GM13976 (cell line): ENCODE results near the gene AGBL1.
"Not testable (repeated sequence)": the region's sequence is repeated elsewhere in the genome, so short reads cannot be mapped to it uniquely, and the experiment has no call there.

Experiments
- DNase-seq: peaks from one replicate; pipeline ENCODE4 v3.0.0; 2012; ENCODE audit warnings: low spot score
- CTCF ChIP-seq: IDR thresholded peaks from 2 replicates; pipeline ENCODE4 v1.5.1; 2012; ENCODE audit warnings: borderline replicate concordance, mild to moderate bottlenecking; ENCODE audit not compliant: insufficient read depth; ENCODE audit errors: extremely low read depth, missing control alignments, control extremely low read depth
- in situ Hi-C: fragments of 300-500 bp; cut with MboI; formaldehyde crosslinking; loops from one replicate; pipeline ENCODE4 v1.12.0; 2022; ENCODE audit warnings: low sequenced_read_pairs, mixed read lengths, inconsistent platforms; ENCODE audit not compliant: unreplicated experiment

The AGBL1 gene

GRCh38 chr15:86445579-86446252 is 366.0 kb downstream of the AGBL1 start:
- in situ Hi-C loops, result no loop called here
- no peak for TF ChIP-seq CTCF
- DNase-seq, result no peak

- in situ Hi-C loops, result no loop called here
- DNase-seq, result no peak
These were observed 366.6 kb downstream of the AGBL1 start for GRCh38 chr15:86446253-86446640.

GRCh38 chr15:86465470-86466039 is 385.9 kb downstream of the AGBL1 start:
- DNase-seq, in situ Hi-C loops: not testable (repeated sequence)

More at GRCh38 chr15:86446253-86446640, 366.6 kb downstream of the AGBL1 start:
- TF ChIP-seq CTCF, result no peak

- TF ChIP-seq CTCF, result no peak
- DNase-seq, result no peak
- in situ Hi-C loops, result no loop called here
These were observed 402.0 kb downstream of the AGBL1 start for GRCh38 chr15:86481720-86482119.

GRCh38 chr15:86483936-86484335 is 404.3 kb downstream of the AGBL1 start:
- TF ChIP-seq CTCF, result no peak
- DNase-seq, result no peak
- in situ Hi-C loops, result no loop called here

- in situ Hi-C loops, result no loop called here
- no peak for TF ChIP-seq CTCF
- DNase-seq, result no peak
These were observed 408.4 kb downstream of the AGBL1 start for GRCh38 chr15:86488046-86488445.

- no peak for DNase-seq
- in situ Hi-C loops, result no loop called here
- no peak for TF ChIP-seq CTCF
These were observed 410.3 kb downstream of the AGBL1 start for GRCh38 chr15:86489981-86490380.
